GM19397 (cell line): ENCODE results near the gene B3GALT2.

ENCODE experiments used
- ATAC-seq: cut with Tn5 transposase; IDR thresholded peaks from one replicate; pipeline ENCODE4 v1.9.1; 2021; ENCODE audit warnings: mild to moderate bottlenecking, moderate library complexity; ENCODE audit not compliant: unreplicated experiment

Gene B3GALT2

GRCh38 chr1:193183019-193183627 lies 3.3 kb downstream of the B3GALT2 start:
- ATAC-seq = peak; percentile 55

- no peak for ATAC-seq
Observed at GRCh38 chr1:193181985-193182384, 4.4 kb downstream of the B3GALT2 start.

- ATAC-seq = no peak
Observed at GRCh38 chr1:193181536-193181935, 4.9 kb downstream of the B3GALT2 start.

GRCh38 chr1:193179094-193179493 lies 7.3 kb downstream of the B3GALT2 start:
- ATAC-seq = no peak

GRCh38 chr1:193176788-193177187 lies 9.6 kb downstream of the B3GALT2 start:
- ATAC-seq = no peak

- ATAC-seq = no peak
Observed at GRCh38 chr1:193176113-193176512, 10.3 kb downstream of the B3GALT2 start.

- ATAC-seq = no peak
Observed at GRCh38 chr1:193157360-193157759, 29.1 kb downstream of the B3GALT2 start.

- ATAC-seq = no peak
Observed at GRCh38 chr1:193156822-193157142, 29.6 kb downstream of the B3GALT2 start.

GRCh38 chr1:193156117-193156821 lies 30.1 kb downstream of the B3GALT2 start:
- no peak for ATAC-seq

- ATAC-seq = no peak
Observed at GRCh38 chr1:193144999-193145398, 41.4 kb downstream of the B3GALT2 start.

- no peak for ATAC-seq
Observed at GRCh38 chr1:193144361-193144938, 42.0 kb downstream of the B3GALT2 start.

- no peak for ATAC-seq
Observed at GRCh38 chr1:193143285-193143684, 43.1 kb downstream of the B3GALT2 start.

GRCh38 chr1:193142409-193142808 lies 44.0 kb downstream of the B3GALT2 start:
- ATAC-seq = no peak

- no peak for ATAC-seq
Observed at GRCh38 chr1:193141804-193142203, 44.6 kb downstream of the B3GALT2 start.

- no peak for ATAC-seq
Observed at GRCh38 chr1:193140254-193140653, 46.2 kb downstream of the B3GALT2 start.

GRCh38 chr1:193131266-193131860 lies 55.0 kb downstream of the B3GALT2 start:
- ATAC-seq = no peak
